Measurements from ENCODE around the gene AQP1. TPM values are rescaled to one million over a fixed set of nuclear protein-coding genes. Genes with fewer than 3 reads are reported as not detected.

The AQP1 gene
- total RNA-seq, 4 donors from 2014 or later: 81.9 to 149 (median 113) TPM

GRCh38 chr7:30896783-30897637 is 14.6 kb upstream of the AQP1 start:
- in situ Hi-C loops (cut with MboI; ENCODE audit: low sequenced_read_pairs in 4 of 4): no loop called here
- H3K27ac ChIP-seq: peak overlapping the region in 1 of 4 donors; percentile 36
- H3K9me3 ChIP-seq: no peaks in the 10 kb centered on the region
- DNase-seq: no peak
- peaks cover 24% of the 10 kb centered on the region in 2 donors for H3K4me1 ChIP-seq
- no peak overlapping the region for H3K4me3 ChIP-seq
- no peaks in the 10 kb centered on the region for H3K36me3 ChIP-seq
- no peak for TF ChIP-seq CTCF (IDR thresholded peaks at IDR 0.05 in 4 of 5, conservative IDR thresholded peaks at IDR 0.05 in 1 of 5)
- TF ChIP-seq POLR2A (IDR thresholded peaks at IDR 0.05): no peak
- intact Hi-C loops (cut with DNase I; ENCODE audit: low total_unique reads): no loop called here
- no peak for ATAC-seq
- H3K27me3 ChIP-seq: no peaks in the 10 kb centered on the region

- no peaks in the 10 kb centered on the region for H3K9me3 ChIP-seq
- H3K4me3 ChIP-seq: no peak overlapping the region
- ATAC-seq (no peak), DNase-seq (no peak)
- in situ Hi-C loops (cut with MboI; ENCODE audit: low sequenced_read_pairs in 4 of 4): no loop called here
- H3K27ac ChIP-seq: peak overlapping the region in 1 of 4 donors; percentile 36
- TF ChIP-seq CTCF (IDR thresholded peaks at IDR 0.05 in 4 of 5, conservative IDR thresholded peaks at IDR 0.05 in 1 of 5) (no peak), POLR2A (IDR thresholded peaks at IDR 0.05) (no peak)
- intact Hi-C loops (cut with DNase I; ENCODE audit: low total_unique reads): no loop called here
- peaks cover 22 to 24% of the 10 kb centered on the region in 2 donors for H3K4me1 ChIP-seq
- H3K36me3 ChIP-seq: no peaks in the 10 kb centered on the region
- no peaks in the 10 kb centered on the region for H3K27me3 ChIP-seq
These were observed 13.9 kb upstream of the AQP1 start for GRCh38 chr7:30897770-30898169.

- intact Hi-C loops (cut with DNase I; ENCODE audit: low total_unique reads) (no loop called here), in situ Hi-C loops (cut with MboI; ENCODE audit: low sequenced_read_pairs in 4 of 4) (no loop called here)
- Histone ChIP-seq H3K4me3 (no peak overlapping the region), H3K27ac (peak overlapping the region in 1 of 4 donors; percentile 65), H3K4me1 (peaks cover 19 to 21% of the 10 kb centered on the region in 2 donors), H3K9me3 (no peaks in the 10 kb centered on the region), H3K36me3 (no peaks in the 10 kb centered on the region), H3K27me3 (no peaks in the 10 kb centered on the region)
- no peak for TF ChIP-seq CTCF (IDR thresholded peaks at IDR 0.05 in 4 of 5, conservative IDR thresholded peaks at IDR 0.05 in 1 of 5)
- TF ChIP-seq POLR2A (IDR thresholded peaks at IDR 0.05): no peak
- ATAC-seq (no peak), DNase-seq (no peak)
These were observed 13.2 kb upstream of the AQP1 start for GRCh38 chr7:30898411-30898810.

- H3K36me3 ChIP-seq: no peaks in the 10 kb centered on the region
- no peak for TF ChIP-seq CTCF (IDR thresholded peaks at IDR 0.05 in 4 of 5, conservative IDR thresholded peaks at IDR 0.05 in 1 of 5)
- no peak for TF ChIP-seq POLR2A (IDR thresholded peaks at IDR 0.05)
- no peak overlapping the region for H3K4me3 ChIP-seq
- in situ Hi-C loops (cut with MboI; ENCODE audit: low sequenced_read_pairs in 4 of 4): no loop called here
- no peaks in the 10 kb centered on the region for H3K27me3 ChIP-seq
- intact Hi-C loops (cut with DNase I; ENCODE audit: low total_unique reads): no loop called here
- peaks cover 14 to 16% of the 10 kb centered on the region in 2 donors for H3K4me1 ChIP-seq
- DNase-seq: no peak
- no peak for ATAC-seq
- peak overlapping the region in 2 of 4 donors; percentile 59 to 65 for H3K27ac ChIP-seq
- no peaks in the 10 kb centered on the region for H3K9me3 ChIP-seq
These were observed 12.6 kb upstream of the AQP1 start for GRCh38 chr7:30899066-30899465.

All from gastrocnemius medialis (tissue), 4 donors.